Panc1 (cell line): ENCODE data around the gene NR5A2. TPM values are rescaled to one million over a fixed set of nuclear protein-coding genes. Genes with fewer than 3 reads are reported as not detected.

Source experiments
- ATAC-seq: fragments of 200-7000 bp; cut with Tn5 transposase; 2 replicates; pipeline ENCODE4 v1.9.1; 2020; ENCODE audit warnings: mild to moderate bottlenecking, moderate library complexity
- BruUV-seq: library from RNA; stranded (reverse); fragments of 400-500 nt; replicated peaks from 2 replicates; lab custom pipeline; 2021; lab: Mats Ljungman, UMichigan
- CTCF ChIA-PET: fragments of 300-600 bp; sonication (Branson Sonifier 250); formaldehyde crosslinking; loops from one replicate; lab custom pipeline; 2022; ENCODE audit warnings: antibody characterized with exemption; lab: Charles Lee
- POLR2A ChIA-PET: fragments of 300-600 bp; sonication (Branson Sonifier 250); formaldehyde crosslinking; loops from one replicate; lab custom pipeline; 2022; ENCODE audit warnings: antibody characterized with exemption; lab: Charles Lee
- DNase-seq: peaks from one replicate; pipeline ENCODE4 v3.0.0-alpha.2; 2010; ENCODE audit warnings: low read depth, low spot score
- H3K27ac ChIP-seq: 2 replicates; pipeline ENCODE4 v1.5.1; 2011; ENCODE audit warnings: mild to moderate bottlenecking, low read length, inconsistent platforms
- H3K27me3 ChIP-seq: fragments of 200-500 bp; sonication (Bioruptor generic); 2 replicates; pipeline ENCODE4 v1.6.0; 2014; ENCODE audit warnings: low read length, inconsistent platforms; ENCODE audit not compliant: control insufficient read depth, insufficient read depth
- H3K36me3 ChIP-seq: fragments of 200-500 bp; sonication (Bioruptor generic); 2 replicates; pipeline ENCODE4 v1.5.1; 2014; ENCODE audit warnings: inconsistent platforms, mild to moderate bottlenecking, low read length, moderate library complexity; ENCODE audit not compliant: control insufficient read depth, insufficient read depth
- H3K4me1 ChIP-seq: 2 replicates; pipeline ENCODE4 v1.5.1; 2011; ENCODE audit warnings: inconsistent platforms, mild to moderate bottlenecking, low read length, moderate library complexity; ENCODE audit not compliant: control insufficient read depth, insufficient read depth
- H3K4me3 ChIP-seq, 2 experiments: 2 replicates each; pipeline ENCODE4 v1.5.1; 2011 to 2012; ENCODE audit warnings: low read depth in 2 of 2, low read length in 2 of 2, mild to moderate bottlenecking in 2 of 2, inconsistent platforms in 1 of 2, moderate library complexity in 1 of 2
- H3K9me3 ChIP-seq: fragments of 200-500 bp; sonication (Bioruptor generic); 2 replicates; pipeline ENCODE4 v1.5.1; 2014; ENCODE audit warnings: low read depth, mild to moderate bottlenecking, inconsistent platforms, low read length, moderate library complexity; ENCODE audit not compliant: control insufficient read depth, insufficient read depth
- CTCF ChIP-seq: fragments of 450-650 bp; IDR thresholded peaks from 2 replicates; pipeline ENCODE4 v1.5.1; 2017; ENCODE audit warnings: mild to moderate bottlenecking
- POLR2AphosphoS5 ChIP-seq: IDR thresholded peaks from 2 replicates; pipeline ENCODE4 v1.6.1; 2012; ENCODE audit warnings: mild to moderate bottlenecking, low read depth, low read length, moderate library complexity
- SIN3A ChIP-seq: IDR thresholded peaks from 2 replicates; pipeline ENCODE4 v1.6.1; 2012; ENCODE audit warnings: low read depth, mild to moderate bottlenecking, low read length, moderate library complexity, borderline replicate concordance; ENCODE audit not compliant: insufficient read depth
- TCF7L2 ChIP-seq: IDR thresholded peaks from 2 replicates; pipeline ENCODE4 v1.6.1; 2011; ENCODE audit warnings: mild to moderate bottlenecking, low read depth, low read length, inconsistent platforms
- in situ Hi-C: cut with HindIII; loops from 2 replicates; pipeline ENCODE4 v1.10.0; 2016; ENCODE audit warnings: low sequenced_read_pairs, low pct_unique_long_range_greater_than_20kb
- intact Hi-C: fragments of 100-400 bp; cut with micrococcal nuclease; formaldehyde crosslinking; loops from one replicate; pipeline ENCODE4 v1.10.0; 2022; ENCODE audit not compliant: unreplicated experiment
- total RNA-seq: library from RNA; stranded (reverse); gene quantifications from one replicate; pipeline ENCODE4 v1.2.1, GENCODE V29; 2021; ENCODE audit not compliant: unreplicated experiment
- TF ChIP-seq, protein P1 (sequence below), 2 experiments: IDR thresholded peaks; 2 replicates each; pipeline ENCODE4 v1.6.1; 2011 to 2012; ENCODE audit warnings: low read depth in 2 of 2, control low read depth in 1 of 2, low read length in 1 of 2, mild to moderate bottlenecking in 1 of 2, moderate library complexity in 1 of 2; ENCODE audit not compliant: insufficient read depth in 1 of 2

NR5A2 gene
- total RNA-seq, 1 experiment from 2014 or later, result 4.3 TPM

DNA sequence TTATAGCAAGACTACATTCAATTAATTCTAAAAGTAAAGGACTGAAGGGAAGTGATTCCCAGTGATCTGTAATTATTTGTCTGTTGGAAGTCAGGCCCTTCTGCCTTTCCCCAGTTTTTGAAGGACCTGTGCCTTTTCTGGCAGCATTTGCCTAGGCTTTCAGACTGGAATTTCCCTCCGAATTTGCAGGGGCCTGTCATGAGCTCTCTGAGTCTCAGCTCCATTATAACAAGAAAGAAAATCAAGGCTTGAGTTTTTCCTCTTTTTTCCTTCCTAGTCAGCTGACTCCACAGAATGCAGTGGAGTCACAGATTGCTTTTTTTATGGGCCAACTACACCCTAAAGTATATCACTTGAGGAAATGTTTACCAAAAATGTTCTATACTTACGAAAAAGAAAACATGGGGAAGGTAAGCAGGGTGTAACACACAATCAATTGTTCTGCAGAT, 1.1 kb downstream of the NR5A2 start:
- BruUV-seq, result no TSS peak
- H3K9me3 ChIP-seq, result no peaks in the 10 kb centered on the region
- POLR2A ChIA-PET, result interaction anchor here (0.6 to 0.7 kb wide), 3 partner anchors 240 to 473 kb away, joined by 3 to 5 read pairs (median 3); no protein-coding TSS in a partner anchor
- intact Hi-C loops (no loop called here), in situ Hi-C loops (no loop called here)
- TF ChIP-seq SIN3A (no peak), TCF7L2 (no peak), CTCF (no peak), POLR2AphosphoS5 (no peak)
- TF ChIP-seq, protein P1, sequence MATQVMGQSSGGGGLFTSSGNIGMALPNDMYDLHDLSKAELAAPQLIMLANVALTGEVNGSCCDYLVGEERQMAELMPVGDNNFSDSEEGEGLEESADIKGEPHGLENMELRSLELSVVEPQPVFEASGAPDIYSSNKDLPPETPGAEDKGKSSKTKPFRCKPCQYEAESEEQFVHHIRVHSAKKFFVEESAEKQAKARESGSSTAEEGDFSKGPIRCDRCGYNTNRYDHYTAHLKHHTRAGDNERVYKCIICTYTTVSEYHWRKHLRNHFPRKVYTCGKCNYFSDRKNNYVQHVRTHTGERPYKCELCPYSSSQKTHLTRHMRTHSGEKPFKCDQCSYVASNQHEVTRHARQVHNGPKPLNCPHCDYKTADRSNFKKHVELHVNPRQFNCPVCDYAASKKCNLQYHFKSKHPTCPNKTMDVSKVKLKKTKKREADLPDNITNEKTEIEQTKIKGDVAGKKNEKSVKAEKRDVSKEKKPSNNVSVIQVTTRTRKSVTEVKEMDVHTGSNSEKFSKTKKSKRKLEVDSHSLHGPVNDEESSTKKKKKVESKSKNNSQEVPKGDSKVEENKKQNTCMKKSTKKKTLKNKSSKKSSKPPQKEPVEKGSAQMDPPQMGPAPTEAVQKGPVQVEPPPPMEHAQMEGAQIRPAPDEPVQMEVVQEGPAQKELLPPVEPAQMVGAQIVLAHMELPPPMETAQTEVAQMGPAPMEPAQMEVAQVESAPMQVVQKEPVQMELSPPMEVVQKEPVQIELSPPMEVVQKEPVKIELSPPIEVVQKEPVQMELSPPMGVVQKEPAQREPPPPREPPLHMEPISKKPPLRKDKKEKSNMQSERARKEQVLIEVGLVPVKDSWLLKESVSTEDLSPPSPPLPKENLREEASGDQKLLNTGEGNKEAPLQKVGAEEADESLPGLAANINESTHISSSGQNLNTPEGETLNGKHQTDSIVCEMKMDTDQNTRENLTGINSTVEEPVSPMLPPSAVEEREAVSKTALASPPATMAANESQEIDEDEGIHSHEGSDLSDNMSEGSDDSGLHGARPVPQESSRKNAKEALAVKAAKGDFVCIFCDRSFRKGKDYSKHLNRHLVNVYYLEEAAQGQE (IDR thresholded peaks at IDR 0.05; ENCODE audit: insufficient read depth in 1 of 2, low read depth in 2 of 2, low read length in 1 of 2), result no peak
- no peaks in the 10 kb centered on the region; the same call in 1 of the 2 replicates for H3K27me3 ChIP-seq
- H3K27ac ChIP-seq, result peak overlapping the region; percentile 82
- peaks cover 4% of the 10 kb centered on the region; the same call in 1 of the 2 replicates for H3K4me1 ChIP-seq
- CTCF ChIA-PET, result no interaction called here
- DNase-seq (no peak), ATAC-seq (peak; percentile 15; the same call in 1 of the 2 replicates)
- peak overlapping the region; percentile 54 to 81 for H3K4me3 ChIP-seq
- no peaks in the 10 kb centered on the region for H3K36me3 ChIP-seq

- DNase-seq (no peak), ATAC-seq (peak; percentile 93)
- no peak for TF ChIP-seq TCF7L2
- no peak for TF ChIP-seq SIN3A
- no peak for TF ChIP-seq POLR2AphosphoS5
- TF ChIP-seq CTCF, result no peak
- TF ChIP-seq, protein P1 (IDR thresholded peaks at IDR 0.05; ENCODE audit: insufficient read depth in 1 of 2, low read depth in 2 of 2, low read length in 1 of 2), result no peak
- POLR2A ChIA-PET, result no interaction called here
- H3K4me1 ChIP-seq, result peaks cover 4% of the 10 kb centered on the region; the same call in 1 of the 2 replicates
- H3K4me3 ChIP-seq, result peak overlapping the region; percentile 54 to 81
- H3K27me3 ChIP-seq, result no peaks in the 10 kb centered on the region; the same call in 1 of the 2 replicates
- in situ Hi-C loops (no loop called here), intact Hi-C loops (no loop called here)
- peak overlapping the region; percentile 82 for H3K27ac ChIP-seq
- CTCF ChIA-PET, result no interaction called here
- BruUV-seq, result no TSS peak
- H3K9me3 ChIP-seq, result no peaks in the 10 kb centered on the region
- H3K36me3 ChIP-seq, result no peaks in the 10 kb centered on the region
These were observed 1.7 kb downstream of the NR5A2 start for GRCh38 chr1:200029035-200029821.
